PFSK-1 (cell line): ENCODE results near the gene TMEM79.

Experiments
- POLR2AphosphoS5 ChIP-seq: IDR thresholded peaks from 2 replicates; pipeline ENCODE4 v1.6.1; 2012; ENCODE audit warnings: low read depth, mild to moderate bottlenecking, control low read depth, low read length, moderate library complexity
- REST ChIP-seq, 2 experiments: IDR thresholded peaks; 2 replicates each; pipeline versions ENCODE4 v1.6.1 to v1.8.0; 2011 to 2012; ENCODE audit warnings: low read depth in 2 of 2, low read length in 2 of 2, control low read depth in 1 of 2, inconsistent platforms in 1 of 2, mild to moderate bottlenecking in 1 of 2, moderate library complexity in 1 of 2; ENCODE audit not compliant: insufficient read depth in 1 of 2

DNA sequence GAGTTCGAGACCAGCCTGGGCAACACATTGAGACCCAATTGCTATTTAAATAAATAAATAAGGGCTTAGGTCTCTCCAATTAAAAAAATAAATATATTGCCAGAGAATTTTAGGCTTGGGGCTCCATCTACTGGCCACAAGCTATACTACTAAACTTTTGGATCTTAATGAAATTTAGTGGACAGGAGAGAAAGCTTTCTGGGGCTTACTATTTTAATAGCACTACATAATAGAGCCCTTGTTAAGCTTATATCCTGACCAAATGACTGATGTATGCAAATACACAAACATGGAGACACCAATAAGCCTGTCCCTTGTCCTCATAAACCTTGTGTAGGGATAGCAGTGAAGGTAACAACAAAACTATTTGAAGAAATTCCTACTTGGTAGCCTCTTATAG lies 35.5 kb downstream of the TMEM79 start:
- TF ChIP-seq REST (IDR thresholded peaks at IDR 0.05; ENCODE audit: insufficient read depth in 1 of 2, low read depth in 2 of 2, low read length in 2 of 2) (no peak), POLR2AphosphoS5 (no peak)
